ENCODE results near the gene TTC23.

The TTC23 gene, protein sequence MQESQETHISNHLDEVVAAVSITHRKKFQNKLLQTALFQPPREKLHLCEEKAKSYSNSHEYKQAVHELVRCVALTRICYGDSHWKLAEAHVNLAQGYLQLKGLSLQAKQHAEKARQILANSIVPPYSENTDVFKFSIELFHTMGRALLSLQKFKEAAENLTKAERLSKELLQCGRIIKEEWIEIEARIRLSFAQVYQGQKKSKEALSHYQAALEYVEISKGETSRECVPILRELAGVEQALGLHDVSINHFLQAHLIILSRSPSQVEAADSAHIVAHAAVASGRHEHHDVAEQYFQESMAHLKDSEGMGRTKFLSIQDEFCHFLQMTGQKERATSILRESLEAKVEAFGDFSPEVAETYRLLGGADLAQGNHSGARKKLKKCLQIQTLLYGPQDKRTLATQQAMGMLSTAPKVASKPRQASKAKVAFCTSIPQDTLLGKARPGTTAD

DNA sequence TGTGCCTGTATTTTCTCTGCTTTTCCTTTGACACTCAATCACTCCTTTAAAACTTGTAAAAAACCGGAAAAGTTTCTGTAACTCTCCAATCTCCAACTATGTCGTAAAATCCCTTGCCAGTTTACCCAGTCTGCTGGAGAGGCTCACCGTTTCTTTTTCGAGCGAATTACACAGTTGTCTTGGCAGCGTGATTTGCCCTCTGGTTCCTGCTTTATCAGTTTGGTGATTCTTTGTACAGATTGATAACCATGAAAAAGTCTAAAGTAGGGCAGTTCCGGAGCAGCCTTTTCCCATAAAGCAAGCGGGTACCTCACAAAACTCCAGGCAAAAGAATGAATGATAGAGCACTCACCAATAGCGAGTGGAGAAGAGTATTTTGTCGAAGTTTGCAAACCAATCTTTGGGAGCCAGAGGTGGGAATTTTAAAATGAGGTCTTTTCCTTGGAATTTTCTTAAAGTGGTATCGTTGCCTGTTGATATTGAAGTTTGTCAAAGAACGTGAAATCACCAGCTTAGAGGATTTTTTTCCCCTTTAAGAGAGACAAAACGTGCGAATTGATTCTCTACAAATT lies at the start of gene TTC23:
Gene TTC23 (minus strand): TSS at position 312 of the 572 bp plus-strand sequence. CDS start 20,869 bp downstream, outside the sequence.
- DNase-seq (ENCODE audit: low read depth), result no peak

DNA sequence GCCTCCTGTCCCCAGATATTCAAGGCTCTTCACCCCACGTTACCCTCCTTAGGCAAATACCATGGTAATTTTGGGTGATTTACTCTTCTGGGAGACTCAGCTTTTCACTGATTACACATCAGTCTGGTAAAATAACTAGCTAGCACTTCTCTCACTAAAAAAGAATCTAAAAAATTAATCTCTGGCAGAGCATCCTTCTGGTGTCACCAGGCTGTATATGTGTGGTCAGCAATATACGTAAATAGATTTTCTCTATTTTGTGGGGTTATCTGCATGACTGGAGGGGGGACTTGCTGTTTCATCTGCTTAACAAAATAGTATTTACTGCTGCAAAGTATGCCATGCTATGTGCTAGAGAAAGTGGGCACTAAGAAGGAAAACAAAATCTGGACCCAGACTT lies 47.0 kb upstream of the TTC23 start:
- no peak for DNase-seq (ENCODE audit: low read depth)

- DNase-seq (ENCODE audit: low read depth), result no peak
These were observed 46.5 kb upstream of the TTC23 start for GRCh38 chr15:99295840-99296239.

DNA sequence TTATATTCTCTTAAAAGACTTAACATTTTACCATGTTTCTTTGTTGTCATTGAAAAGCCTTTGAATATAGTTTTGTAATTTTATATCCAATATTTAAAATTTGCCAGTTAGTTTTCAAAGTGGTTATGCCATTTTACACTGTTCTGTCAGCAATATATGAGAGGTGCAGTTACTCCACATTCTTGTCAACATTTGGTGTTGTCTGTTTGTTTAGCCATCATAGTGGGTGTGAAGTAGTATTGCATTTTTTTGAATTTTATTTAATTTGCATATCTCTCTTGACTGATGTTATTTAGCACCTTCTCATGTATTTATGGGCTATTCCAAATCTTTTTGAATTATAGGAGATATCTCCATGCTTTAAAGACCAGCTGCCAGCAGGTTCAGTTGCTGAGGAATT lies 42.3 kb upstream of the TTC23 start:
- no peak for DNase-seq (ENCODE audit: low read depth)

- DNase-seq (ENCODE audit: low read depth), result no peak
These were observed 34.3 kb upstream of the TTC23 start for GRCh38 chr15:99283717-99284116.

- no peak for DNase-seq (ENCODE audit: low read depth)
These were observed 33.2 kb upstream of the TTC23 start for GRCh38 chr15:99282586-99282985.

- no peak for DNase-seq (ENCODE audit: low read depth)
These were observed 32.7 kb upstream of the TTC23 start for GRCh38 chr15:99282121-99282520.

GRCh38 chr15:99279827-99280226 lies 30.4 kb upstream of the TTC23 start:
- no peak for DNase-seq (ENCODE audit: low read depth)

DNA sequence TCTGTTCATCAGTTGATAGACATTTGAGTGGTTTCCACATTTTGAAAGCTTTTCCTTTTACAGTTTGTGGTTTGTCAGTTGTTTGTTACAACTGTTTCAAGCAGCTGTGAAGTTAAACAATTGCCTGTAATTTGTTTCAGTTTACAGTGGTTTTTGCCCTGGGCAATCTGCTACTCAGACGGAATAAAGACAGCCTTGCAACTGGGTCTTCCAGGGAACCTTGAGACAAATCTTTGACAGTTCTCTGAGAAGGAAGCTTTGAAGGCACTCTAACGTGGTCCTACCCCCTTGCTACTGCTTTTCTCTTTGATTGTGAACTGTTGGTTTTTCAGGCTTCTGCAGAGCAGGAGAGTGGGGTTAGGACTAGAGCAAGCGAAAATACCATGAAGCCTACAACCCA lies 29.9 kb upstream of the TTC23 start:
- DNase-seq (ENCODE audit: low read depth), result no peak

- no peak for DNase-seq (ENCODE audit: low read depth)
These were observed 26.2 kb upstream of the TTC23 start for GRCh38 chr15:99275525-99276128.

DNA sequence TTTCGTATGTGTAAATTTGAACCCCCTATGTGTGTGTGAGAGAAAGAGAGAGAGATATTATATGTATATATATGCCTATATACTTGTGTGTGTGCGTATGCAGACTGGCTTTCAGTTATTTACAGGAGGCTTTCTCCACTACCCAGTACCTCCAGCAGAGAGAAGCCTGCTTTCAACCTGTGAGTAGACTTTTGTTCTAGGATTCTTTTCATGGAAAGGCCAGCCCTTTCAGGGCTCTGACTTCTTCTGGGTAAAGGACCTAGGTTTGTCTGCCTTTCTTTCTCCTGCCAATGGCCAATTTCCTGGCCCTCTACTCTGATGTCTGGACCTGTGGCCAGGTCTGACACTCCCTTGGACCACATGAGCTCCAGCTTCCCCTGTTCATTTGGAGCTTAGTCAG lies 25.7 kb upstream of the TTC23 start:
- DNase-seq (ENCODE audit: low read depth), result no peak

DNA sequence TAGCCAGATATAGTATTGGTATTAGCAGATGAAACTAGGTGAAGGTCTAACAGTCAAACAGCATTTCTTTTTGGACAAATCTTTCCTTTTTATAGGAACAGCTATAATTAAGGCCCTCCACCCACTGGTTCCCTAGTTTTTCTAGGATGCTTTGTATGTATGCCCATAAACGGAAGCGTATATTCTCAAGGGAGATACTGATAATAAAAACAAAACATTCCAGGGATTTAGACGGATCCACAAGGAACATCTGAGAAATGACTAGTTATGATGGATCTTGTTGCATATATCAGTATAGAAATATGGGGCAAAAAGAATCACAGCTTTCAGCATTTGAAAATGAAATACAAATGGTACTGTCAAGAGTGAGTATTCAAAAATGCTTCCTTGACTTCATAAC lies 24.4 kb upstream of the TTC23 start:
- DNase-seq (ENCODE audit: low read depth), result no peak

DNA sequence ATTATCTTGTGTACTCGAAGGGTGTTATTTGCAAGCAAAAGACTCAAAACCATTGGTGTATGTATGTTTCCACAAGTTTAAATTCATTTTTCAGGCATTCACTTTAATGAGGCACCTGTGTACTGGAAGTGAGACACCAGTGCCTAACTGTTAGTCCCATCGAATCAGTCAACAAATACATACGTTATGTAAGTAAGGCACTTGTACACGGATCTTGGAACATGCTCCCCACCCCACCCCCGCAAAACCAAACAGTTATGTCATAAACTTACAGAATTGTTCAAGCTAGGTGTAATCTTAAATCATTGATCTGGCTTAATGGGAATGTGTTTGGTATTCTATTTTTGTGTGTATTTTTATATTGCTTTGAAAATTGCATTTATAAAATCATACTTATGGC lies 19.1 kb upstream of the TTC23 start:
- no peak for DNase-seq (ENCODE audit: low read depth)

DNA sequence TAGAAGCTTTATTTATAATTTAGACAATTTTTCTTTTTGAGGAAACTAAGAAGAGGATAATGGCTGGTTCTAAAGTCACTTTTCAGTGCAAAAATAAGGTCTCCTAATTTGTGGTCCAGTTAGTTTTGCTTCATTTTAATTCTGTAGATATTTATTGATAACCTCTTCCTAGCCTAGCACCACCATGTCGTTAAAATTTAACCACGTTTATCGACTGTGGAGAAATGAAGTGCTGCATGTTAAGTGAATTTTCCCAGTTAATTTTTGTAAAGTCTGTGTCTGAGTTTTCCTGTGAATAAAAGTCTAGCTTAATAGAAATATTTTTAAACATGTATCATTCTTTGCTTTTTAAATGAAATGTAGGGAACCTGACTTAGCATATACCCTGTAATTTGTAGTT lies 18.6 kb upstream of the TTC23 start:
- DNase-seq (ENCODE audit: low read depth), result no peak

- DNase-seq (ENCODE audit: low read depth), result no peak
These were observed 16.2 kb upstream of the TTC23 start for GRCh38 chr15:99265541-99266070.

- DNase-seq (ENCODE audit: low read depth), result no peak
These were observed 14.7 kb upstream of the TTC23 start for GRCh38 chr15:99264125-99264524.

GRCh38 chr15:99257107-99257750 lies 7.8 kb upstream of the TTC23 start:
- no peak for DNase-seq (ENCODE audit: low read depth)

- no peak for DNase-seq (ENCODE audit: low read depth)
These were observed 4.2 kb upstream of the TTC23 start for GRCh38 chr15:99253381-99254090.

- DNase-seq (ENCODE audit: low read depth), result no peak
These were observed 2.9 kb upstream of the TTC23 start for GRCh38 chr15:99252326-99252725.

GRCh38 chr15:99250857-99251841 lies 1.8 kb upstream of the TTC23 start, which contains the start of gene LRRC28:
Gene LRRC28, plus strand, starts transcription at chr15:99251481. Its CDS starts 4,477 bp downstream, at chr15:99255958.
- DNase-seq (ENCODE audit: low read depth), result peak; percentile 95

- no peak for DNase-seq (ENCODE audit: low read depth)
These were observed 1.1 kb upstream of the TTC23 start for GRCh38 chr15:99250494-99250856.

Data from activated T-cell treated with anti-CD3 and anti-CD28 coated beads for 48 hours (primary cell).